GF-D8 (cell line): ENCODE measurements around the gene ASB7.

Source experiments
- DNase-seq: peaks from one replicate; lab custom pipeline; 2025; lab: John Stamatoyannopoulos, UW

The ASB7 gene

GRCh38 chr15:100597862-100598261 lies 4.5 kb upstream of the ASB7 start:
- DNase-seq: no peak

GRCh38 chr15:100598655-100599054 lies 3.7 kb upstream of the ASB7 start:
- DNase-seq: no peak

- peak; percentile 16 for DNase-seq
These were observed 1.2 kb upstream of the ASB7 start for GRCh38 chr15:100601163-100601562.

GRCh38 chr15:100601617-100602063 lies 749 bp upstream of the ASB7 start:
- no peak for DNase-seq

- DNase-seq: no peak
These were observed 519 bp downstream of the ASB7 start for GRCh38 chr15:100602823-100603393.

GRCh38 chr15:100612539-100612938 lies 10.2 kb downstream of the ASB7 start:
- DNase-seq: peak; percentile 63

GRCh38 chr15:100613208-100613607 lies 10.8 kb downstream of the ASB7 start:
- DNase-seq: no peak

GRCh38 chr15:100614336-100614735 lies 11.9 kb downstream of the ASB7 start:
- DNase-seq: no peak

GRCh38 chr15:100614918-100615317 lies 12.5 kb downstream of the ASB7 start:
- DNase-seq: no peak

GRCh38 chr15:100615801-100616200 lies 13.4 kb downstream of the ASB7 start:
- no peak for DNase-seq

GRCh38 chr15:100616700-100617099 lies 14.3 kb downstream of the ASB7 start:
- no peak for DNase-seq

GRCh38 chr15:100623301-100623700 lies 20.9 kb downstream of the ASB7 start:
- DNase-seq: no peak

- peak; percentile 8 for DNase-seq
These were observed 25.5 kb downstream of the ASB7 start for GRCh38 chr15:100627789-100628395.

GRCh38 chr15:100628746-100629145 lies 26.4 kb downstream of the ASB7 start:
- DNase-seq: no peak

- DNase-seq: no peak
These were observed 29.4 kb downstream of the ASB7 start for GRCh38 chr15:100631831-100632230.

- DNase-seq: no peak
These were observed 31.3 kb downstream of the ASB7 start for GRCh38 chr15:100633763-100634075.

GRCh38 chr15:100635406-100636071 lies 33.1 kb downstream of the ASB7 start:
- DNase-seq: no peak

GRCh38 chr15:100638177-100638730 lies 35.9 kb downstream of the ASB7 start:
- no peak for DNase-seq

GRCh38 chr15:100642213-100642949 lies 40.0 kb downstream of the ASB7 start:
- no peak for DNase-seq

GRCh38 chr15:100642950-100643338 lies 40.6 kb downstream of the ASB7 start:
- no peak for DNase-seq

GRCh38 chr15:100645671-100646070 lies 43.3 kb downstream of the ASB7 start:
- DNase-seq: no peak

GRCh38 chr15:100648951-100649350 lies 46.6 kb downstream of the ASB7 start:
- DNase-seq: no peak

- DNase-seq: no peak
These were observed 48.3 kb downstream of the ASB7 start for GRCh38 chr15:100650685-100651084.
